Measurements from ENCODE around the gene ANTXR2. TPM values are rescaled to one million over a fixed set of nuclear protein-coding genes. Genes with fewer than 3 reads are reported as not detected.

The ANTXR2 gene
- total RNA-seq, 2 donors from 2014 or later = 86.1 to 133 TPM

DNA sequence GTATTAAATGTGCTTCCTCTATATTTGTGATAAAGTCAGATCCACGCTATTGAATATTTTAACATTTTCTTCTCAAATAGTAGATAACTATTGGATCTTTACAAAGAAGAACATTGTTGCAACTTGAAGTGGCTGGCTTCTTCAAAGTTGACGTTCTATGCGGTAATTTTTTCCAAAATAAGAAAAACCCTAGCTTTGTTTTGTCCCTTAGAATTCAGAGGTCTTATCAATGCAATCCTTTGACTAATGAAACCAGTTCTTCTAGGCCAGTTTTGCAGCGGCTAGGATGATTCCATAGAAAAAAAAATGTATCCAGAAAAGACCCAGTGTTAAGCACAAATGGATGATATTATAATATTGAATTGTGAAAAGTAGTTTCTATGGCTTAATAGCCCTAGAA is 89.6 kb downstream of the ANTXR2 start:
- intact Hi-C loops (cut with DNase I) = no loop called here
- H3K4me1 ChIP-seq (replicated peaks) = no peaks in the 10 kb centered on the region
- H3K27me3 ChIP-seq (replicated peaks; ENCODE audit: insufficient read depth) = no peaks in the 10 kb centered on the region
- no peaks in the 10 kb centered on the region for H3K9me3 ChIP-seq
- no peak for DNase-seq (ENCODE audit: low spot score)
- H3K36me3 ChIP-seq = no peaks in the 10 kb centered on the region
- 84% methylated on average over 4 of the region's 4 CpGs for WGBS
- TF ChIP-seq POLR2A (IDR thresholded peaks at IDR 0.05) = no peak
- no peak overlapping the region for H3K4me3 ChIP-seq
- H3K27ac ChIP-seq = no peak overlapping the region

DNA sequence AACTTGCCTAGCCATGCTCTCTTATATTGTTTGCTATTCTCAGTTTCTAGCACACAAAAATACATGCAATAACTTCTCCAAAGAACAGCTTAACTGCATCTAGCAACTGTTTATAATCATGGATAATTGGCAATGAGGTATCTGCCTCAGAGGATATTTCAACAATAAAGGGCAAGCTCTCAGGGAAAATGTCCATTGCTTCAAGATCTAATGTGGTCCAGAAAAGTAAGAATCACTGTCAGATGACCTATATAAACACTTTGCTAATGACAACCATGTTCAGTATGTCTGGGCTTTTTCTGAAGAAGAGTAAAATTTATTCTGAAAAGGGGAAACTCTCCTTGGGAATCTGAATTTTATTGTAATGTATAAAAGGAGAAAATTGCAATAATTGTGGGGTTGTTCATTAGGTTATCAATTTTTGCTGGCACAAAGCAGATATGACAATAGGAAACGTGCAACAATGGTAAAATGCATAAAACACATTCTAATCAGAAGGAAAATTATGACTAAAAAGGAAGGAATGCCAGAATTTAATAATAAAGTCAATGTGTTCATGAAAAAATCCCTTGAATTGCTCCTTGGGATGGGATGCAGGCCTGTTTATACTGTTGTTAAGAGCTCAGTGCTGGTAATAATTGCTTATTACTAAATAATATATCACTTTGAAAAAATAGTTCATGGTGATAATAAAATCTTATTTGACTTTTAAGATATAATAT is 90.3 kb downstream of the ANTXR2 start:
- H3K4me3 ChIP-seq = no peak overlapping the region
- DNase-seq (ENCODE audit: low spot score) = no peak
- WGBS = 69% methylated on average over 1 of the region's 1 CpG
- no peaks in the 10 kb centered on the region for H3K9me3 ChIP-seq
- H3K4me1 ChIP-seq (replicated peaks) = no peaks in the 10 kb centered on the region
- TF ChIP-seq POLR2AphosphoS5 (IDR thresholded peaks at IDR 0.05) (no peak), POLR2A (IDR thresholded peaks at IDR 0.05) (no peak)
- TF ChIP-seq, protein P1, sequence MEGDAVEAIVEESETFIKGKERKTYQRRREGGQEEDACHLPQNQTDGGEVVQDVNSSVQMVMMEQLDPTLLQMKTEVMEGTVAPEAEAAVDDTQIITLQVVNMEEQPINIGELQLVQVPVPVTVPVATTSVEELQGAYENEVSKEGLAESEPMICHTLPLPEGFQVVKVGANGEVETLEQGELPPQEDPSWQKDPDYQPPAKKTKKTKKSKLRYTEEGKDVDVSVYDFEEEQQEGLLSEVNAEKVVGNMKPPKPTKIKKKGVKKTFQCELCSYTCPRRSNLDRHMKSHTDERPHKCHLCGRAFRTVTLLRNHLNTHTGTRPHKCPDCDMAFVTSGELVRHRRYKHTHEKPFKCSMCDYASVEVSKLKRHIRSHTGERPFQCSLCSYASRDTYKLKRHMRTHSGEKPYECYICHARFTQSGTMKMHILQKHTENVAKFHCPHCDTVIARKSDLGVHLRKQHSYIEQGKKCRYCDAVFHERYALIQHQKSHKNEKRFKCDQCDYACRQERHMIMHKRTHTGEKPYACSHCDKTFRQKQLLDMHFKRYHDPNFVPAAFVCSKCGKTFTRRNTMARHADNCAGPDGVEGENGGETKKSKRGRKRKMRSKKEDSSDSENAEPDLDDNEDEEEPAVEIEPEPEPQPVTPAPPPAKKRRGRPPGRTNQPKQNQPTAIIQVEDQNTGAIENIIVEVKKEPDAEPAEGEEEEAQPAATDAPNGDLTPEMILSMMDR (IDR thresholded peaks at IDR 0.05) = no peak
- H3K27ac ChIP-seq = no peak overlapping the region
- H3K36me3 ChIP-seq = no peaks in the 10 kb centered on the region
- intact Hi-C loops (cut with DNase I) = no loop called here
- H3K27me3 ChIP-seq (replicated peaks; ENCODE audit: insufficient read depth) = no peaks in the 10 kb centered on the region

DNA sequence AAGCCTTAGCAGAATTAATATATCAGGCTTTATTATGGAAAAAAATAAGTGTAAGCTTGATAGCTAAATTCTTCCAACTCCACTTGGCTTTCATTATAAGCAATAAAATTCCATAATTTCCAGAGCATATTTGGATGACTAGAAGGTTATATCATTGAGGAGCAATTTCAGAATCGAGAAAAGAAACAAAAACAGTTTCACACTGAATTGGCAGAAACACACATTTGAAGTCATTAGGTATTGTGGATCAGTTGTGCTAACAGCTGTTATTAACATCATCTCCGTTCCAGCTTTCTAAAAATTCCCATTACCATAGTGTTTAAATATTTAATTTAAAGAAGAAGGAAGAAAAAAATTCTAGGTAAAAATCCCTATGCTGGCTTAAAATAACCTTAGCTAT is 92.6 kb downstream of the ANTXR2 start:
- H3K27ac ChIP-seq = no peak overlapping the region
- TF ChIP-seq POLR2A (IDR thresholded peaks at IDR 0.05) (no peak), POLR2AphosphoS5 (IDR thresholded peaks at IDR 0.05) (no peak)
- TF ChIP-seq, protein P1 (IDR thresholded peaks at IDR 0.05) = no peak
- intact Hi-C loops (cut with DNase I) = no loop called here
- 67% methylated on average over 2 of the region's 2 CpGs for WGBS
- no peaks in the 10 kb centered on the region for H3K9me3 ChIP-seq
- H3K4me1 ChIP-seq (replicated peaks) = no peaks in the 10 kb centered on the region
- H3K4me3 ChIP-seq = no peak overlapping the region
- H3K27me3 ChIP-seq (replicated peaks; ENCODE audit: insufficient read depth) = no peaks in the 10 kb centered on the region
- H3K36me3 ChIP-seq = no peaks in the 10 kb centered on the region
- no peak for DNase-seq (ENCODE audit: low spot score)

DNA sequence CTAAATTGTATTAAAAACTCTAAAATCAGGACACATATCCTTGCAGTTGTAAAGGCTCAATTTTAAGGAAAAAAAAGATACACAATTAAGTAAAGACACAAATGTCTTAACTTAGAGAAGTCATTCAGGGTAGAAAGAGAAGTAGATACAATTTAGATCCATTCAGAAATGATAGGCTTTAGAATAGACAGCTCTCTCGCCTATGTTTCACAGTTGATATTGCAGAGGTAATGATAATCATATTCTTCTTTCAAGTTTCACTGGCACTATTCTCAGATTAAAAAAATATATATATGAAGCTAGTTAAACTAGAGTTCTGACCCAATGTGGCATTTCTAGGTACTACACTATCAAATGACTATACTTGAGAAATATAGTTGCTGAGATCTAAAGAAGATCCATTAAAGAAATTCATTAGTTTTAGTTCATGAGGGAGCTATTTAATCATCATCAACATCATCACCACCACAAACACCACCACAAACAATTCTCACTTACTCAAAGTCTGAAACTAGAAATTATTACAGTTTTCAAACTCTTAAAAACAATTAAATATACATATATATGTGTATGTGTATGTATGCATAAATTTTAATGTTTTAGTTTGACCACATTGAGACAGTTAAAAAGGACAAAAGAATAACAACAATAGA is 93.1 kb downstream of the ANTXR2 start:
- 90% methylated on average over 1 of the region's 1 CpG for WGBS

DNA sequence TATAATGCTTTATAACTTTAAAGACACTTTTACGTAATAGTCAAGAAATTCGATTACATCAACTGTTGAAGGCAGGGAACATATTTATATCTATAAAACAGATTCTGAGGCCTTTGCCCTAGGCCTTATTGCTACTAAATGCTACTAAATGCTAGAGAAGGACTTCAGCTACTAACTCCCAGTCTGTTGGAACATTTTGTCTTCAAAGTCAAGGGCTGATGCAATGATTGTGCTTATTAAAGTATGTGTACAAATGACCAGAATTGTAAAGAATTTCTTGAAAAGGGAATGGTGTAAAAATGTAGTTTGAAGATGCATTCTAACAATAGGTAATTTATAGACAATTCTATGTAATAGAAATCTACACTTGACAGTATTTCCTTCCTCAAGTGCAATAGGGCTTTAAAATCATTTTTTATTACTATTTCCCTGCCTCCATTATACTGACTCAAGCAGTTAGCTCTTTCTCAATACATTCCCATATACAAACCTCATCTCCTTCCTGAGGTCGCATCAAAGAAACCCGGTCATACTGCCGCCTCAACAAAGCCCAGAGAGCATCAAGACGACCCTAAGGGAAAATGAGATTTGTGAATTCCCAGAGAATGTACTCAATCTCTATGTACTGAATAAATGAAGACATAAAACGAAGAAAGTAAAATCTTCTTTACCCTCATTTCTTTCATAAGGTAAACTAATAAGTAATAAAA is 95.7 kb downstream of the ANTXR2 start:
- no peak for DNase-seq (ENCODE audit: low spot score)
- no peaks in the 10 kb centered on the region for H3K9me3 ChIP-seq
- H3K27me3 ChIP-seq (replicated peaks; ENCODE audit: insufficient read depth) = no peaks in the 10 kb centered on the region
- no peaks in the 10 kb centered on the region for H3K36me3 ChIP-seq
- TF ChIP-seq, protein P1 (IDR thresholded peaks at IDR 0.05) = no peak
- TF ChIP-seq POLR2A (IDR thresholded peaks at IDR 0.05) = no peak
- TF ChIP-seq POLR2AphosphoS5 (IDR thresholded peaks at IDR 0.05) = no peak
- 92% methylated on average over 7 of the region's 7 CpGs for WGBS
- H3K27ac ChIP-seq = no peak overlapping the region
- no peaks in the 10 kb centered on the region for H3K4me1 ChIP-seq (replicated peaks)
- no peak overlapping the region for H3K4me3 ChIP-seq
- intact Hi-C loops (cut with DNase I) = no loop called here

More for the DNA sequence above, 93.1 kb downstream of the ANTXR2 start:
- TF ChIP-seq, protein P1 (IDR thresholded peaks at IDR 0.05) = no peak
- no peak for TF ChIP-seq POLR2AphosphoS5 (IDR thresholded peaks at IDR 0.05)
- TF ChIP-seq POLR2A (IDR thresholded peaks at IDR 0.05) = no peak
- no peaks in the 10 kb centered on the region for H3K4me1 ChIP-seq (replicated peaks)
- no peak overlapping the region for H3K4me3 ChIP-seq
- H3K27me3 ChIP-seq (replicated peaks; ENCODE audit: insufficient read depth) = no peaks in the 10 kb centered on the region
- no peak for DNase-seq (ENCODE audit: low spot score)
- H3K27ac ChIP-seq = no peak overlapping the region
- no peaks in the 10 kb centered on the region for H3K36me3 ChIP-seq
- H3K9me3 ChIP-seq = no peaks in the 10 kb centered on the region
- intact Hi-C loops (cut with DNase I) = no loop called here

Data from prostate gland (tissue), 2 donors.